ENCODE results near the gene CCN2. TPM values are rescaled to one million over a fixed set of nuclear protein-coding genes. Genes with fewer than 3 reads are reported as not detected.

CCN2 gene
- polyA plus RNA-seq, 1 of the 3 experiments (the other 2 are of a cell fraction): 709 TPM

DNA sequence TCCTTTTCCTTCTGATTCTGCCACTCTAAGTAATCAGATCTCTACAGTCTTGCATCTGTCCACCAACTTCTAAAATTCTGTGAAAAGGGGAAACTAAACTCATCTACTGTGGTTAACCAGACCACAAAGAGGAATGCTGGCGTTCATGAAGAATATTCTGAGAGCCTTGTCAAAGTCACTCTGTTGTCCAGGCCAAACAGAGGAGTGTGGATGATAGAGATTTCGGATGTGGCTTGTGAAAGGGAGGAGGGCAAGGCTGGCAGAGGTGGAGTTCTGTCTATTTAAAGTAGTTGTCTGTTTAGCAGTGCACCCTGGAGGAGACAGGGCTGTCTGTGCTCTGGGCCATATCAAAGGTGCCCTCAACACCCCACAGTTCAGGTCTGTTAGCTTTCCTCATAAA is 33.9 kb downstream of the CCN2 start:
- Histone ChIP-seq H4K20me1 (ENCODE audit: insufficient read depth) (no peaks in the 10 kb centered on the region), H3K27ac (ENCODE audit: low read depth in 2 of 2, low read length in 1 of 2) (no peak overlapping the region), H3K4me1 (ENCODE audit: control insufficient read depth in 1 of 2, insufficient read depth in 2 of 2, low read depth in 1 of 2, low read length in 1 of 2) (no peaks in the 10 kb centered on the region), H3F3A (replicated peaks; ENCODE audit: insufficient read depth) (no peaks in the 10 kb centered on the region), H3K4me3 (ENCODE audit: low read depth in 2 of 2, low read length in 1 of 2) (no peak overlapping the region), H3K4me2 (no peak overlapping the region), H3K79me2 (ENCODE audit: insufficient read depth) (no peaks in the 10 kb centered on the region), H3K36me3 (replicated peaks in 1 of 2; ENCODE audit: control insufficient read depth in 1 of 2, insufficient read depth in 2 of 2, low read length in 1 of 2) (no peaks in the 10 kb centered on the region), H3K9me3 (no peaks in the 10 kb centered on the region), H2AFZ (ENCODE audit: low read depth) (no peak overlapping the region; the same call in 1 of the 2 replicates), H3K27me3 (ENCODE audit: insufficient read depth) (peaks cover 15% of the 10 kb centered on the region), H3K9me2 (no peaks in the 10 kb centered on the region), H3K9ac (no peak overlapping the region)
- CTCF ChIA-PET: interaction anchor here (1.1 kb wide), 1 partner anchor 9 kb away, joined by 4 read pairs; no protein-coding TSS in a partner anchor
- POLR2A ChIA-PET: no interaction called here
- TF ChIP-seq SIN3A (IDR thresholded peaks at IDR 0.05; ENCODE audit: borderline replicate concordance, low read depth, low read length): no peak
- TF ChIP-seq, protein P1, sequence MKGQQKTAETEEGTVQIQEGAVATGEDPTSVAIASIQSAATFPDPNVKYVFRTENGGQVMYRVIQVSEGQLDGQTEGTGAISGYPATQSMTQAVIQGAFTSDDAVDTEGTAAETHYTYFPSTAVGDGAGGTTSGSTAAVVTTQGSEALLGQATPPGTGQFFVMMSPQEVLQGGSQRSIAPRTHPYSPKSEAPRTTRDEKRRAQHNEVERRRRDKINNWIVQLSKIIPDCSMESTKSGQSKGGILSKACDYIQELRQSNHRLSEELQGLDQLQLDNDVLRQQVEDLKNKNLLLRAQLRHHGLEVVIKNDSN (IDR thresholded peaks at IDR 0.05; ENCODE audit: borderline replicate concordance, low read depth): no peak
- TF ChIP-seq, protein P2, sequence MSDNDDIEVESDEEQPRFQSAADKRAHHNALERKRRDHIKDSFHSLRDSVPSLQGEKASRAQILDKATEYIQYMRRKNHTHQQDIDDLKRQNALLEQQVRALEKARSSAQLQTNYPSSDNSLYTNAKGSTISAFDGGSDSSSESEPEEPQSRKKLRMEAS (IDR thresholded peaks at IDR 0.05; ENCODE audit: low read depth): no peak
- no peak for TF ChIP-seq RXRA (IDR thresholded peaks at IDR 0.05; ENCODE audit: borderline replicate concordance, low read depth)
- TF ChIP-seq SMC3 (IDR thresholded peaks at IDR 0.05; ENCODE audit: low read depth, low read length): no peak
- TF ChIP-seq POLR2AphosphoS5 (IDR thresholded peaks at IDR 0.05; ENCODE audit: low read depth, low read length): no peak
- TF ChIP-seq GABPA (IDR thresholded peaks at IDR 0.05; ENCODE audit: low read depth): no peak
- TF ChIP-seq NRF1 (IDR thresholded peaks at IDR 0.05; ENCODE audit: low read depth, low read length): no peak
- no peak for DNase-seq
- 21% methylated on average over 2 of the region's 2 CpGs for WGBS (ENCODE audit: low lambda C conversion rate)

DNA sequence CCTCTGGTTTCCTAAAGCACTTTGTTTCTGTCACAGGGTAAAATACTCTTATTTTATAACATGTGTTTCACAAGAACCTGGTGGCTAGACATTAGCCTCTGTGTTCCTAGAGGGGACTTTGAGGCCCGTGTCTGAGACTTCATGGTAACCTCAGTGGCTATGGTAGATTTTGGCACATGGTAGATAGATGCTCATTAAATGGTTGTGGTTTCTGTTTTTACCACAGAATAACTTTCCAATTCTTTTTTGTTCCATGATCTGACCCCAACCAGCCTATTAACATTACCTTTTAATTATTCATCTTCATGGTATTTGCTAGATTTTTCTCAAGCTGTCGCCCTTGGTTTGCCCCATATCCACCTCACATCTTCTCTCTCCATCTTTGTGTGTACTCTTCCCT is 34.3 kb downstream of the CCN2 start:
- no peak for DNase-seq
- H3K9ac ChIP-seq: no peak overlapping the region
- H3K9me2 ChIP-seq: no peaks in the 10 kb centered on the region
- WGBS (ENCODE audit: low lambda C conversion rate): 16% methylated on average over 2 of the region's 2 CpGs
- H3K36me3 ChIP-seq (replicated peaks in 1 of 2; ENCODE audit: control insufficient read depth in 1 of 2, insufficient read depth in 2 of 2, low read length in 1 of 2): no peaks in the 10 kb centered on the region
- H3K27ac ChIP-seq (ENCODE audit: low read depth in 2 of 2, low read length in 1 of 2): no peak overlapping the region
- POLR2A ChIA-PET: no interaction called here
- no peaks in the 10 kb centered on the region for H3K4me1 ChIP-seq (ENCODE audit: control insufficient read depth in 1 of 2, insufficient read depth in 2 of 2, low read depth in 1 of 2, low read length in 1 of 2)
- TF ChIP-seq, protein P3, sequence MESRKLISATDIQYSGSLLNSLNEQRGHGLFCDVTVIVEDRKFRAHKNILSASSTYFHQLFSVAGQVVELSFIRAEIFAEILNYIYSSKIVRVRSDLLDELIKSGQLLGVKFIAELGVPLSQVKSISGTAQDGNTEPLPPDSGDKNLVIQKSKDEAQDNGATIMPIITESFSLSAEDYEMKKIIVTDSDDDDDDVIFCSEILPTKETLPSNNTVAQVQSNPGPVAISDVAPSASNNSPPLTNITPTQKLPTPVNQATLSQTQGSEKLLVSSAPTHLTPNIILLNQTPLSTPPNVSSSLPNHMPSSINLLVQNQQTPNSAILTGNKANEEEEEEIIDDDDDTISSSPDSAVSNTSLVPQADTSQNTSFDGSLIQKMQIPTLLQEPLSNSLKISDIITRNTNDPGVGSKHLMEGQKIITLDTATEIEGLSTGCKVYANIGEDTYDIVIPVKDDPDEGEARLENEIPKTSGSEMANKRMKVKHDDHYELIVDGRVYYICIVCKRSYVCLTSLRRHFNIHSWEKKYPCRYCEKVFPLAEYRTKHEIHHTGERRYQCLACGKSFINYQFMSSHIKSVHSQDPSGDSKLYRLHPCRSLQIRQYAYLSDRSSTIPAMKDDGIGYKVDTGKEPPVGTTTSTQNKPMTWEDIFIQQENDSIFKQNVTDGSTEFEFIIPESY (IDR thresholded peaks at IDR 0.05; ENCODE audit: borderline replicate concordance, low read depth): no peak
- TF ChIP-seq YY1 (IDR thresholded peaks at IDR 0.05; ENCODE audit: low read depth) (no peak), EZH2phosphoT487 (IDR thresholded peaks at IDR 0.05; ENCODE audit: borderline replicate concordance, low read depth) (no peak), RCOR1 (IDR thresholded peaks at IDR 0.05; ENCODE audit: low read length) (no peak), MEF2A (IDR thresholded peaks at IDR 0.05; ENCODE audit: borderline replicate concordance, low read depth) (no peak), MXI1 (IDR thresholded peaks at IDR 0.05; ENCODE audit: low read depth, low read length) (no peak), JUND (IDR thresholded peaks at IDR 0.05) (no peak), RFX5 (IDR thresholded peaks at IDR 0.05; ENCODE audit: low read length) (no peak), SMC3 (IDR thresholded peaks at IDR 0.05; ENCODE audit: low read depth, low read length) (no peak), TCF12 (IDR thresholded peaks at IDR 0.05) (no peak), ELF1 (IDR thresholded peaks at IDR 0.05) (no peak), EP300 (IDR thresholded peaks at IDR 0.05; ENCODE audit: borderline replicate concordance in 1 of 2, low read depth in 1 of 2, low read length in 1 of 2) (no peak), RXRA (IDR thresholded peaks at IDR 0.05; ENCODE audit: borderline replicate concordance, low read depth) (no peak), GABPA (IDR thresholded peaks at IDR 0.05; ENCODE audit: low read depth) (no peak), FOSL2 (IDR thresholded peaks at IDR 0.05; ENCODE audit: borderline replicate concordance, low read depth) (no peak), FOXJ3 (CRISPR knock-in tag; IDR thresholded peaks at IDR 0.05) (no peak), SIN3A (IDR thresholded peaks at IDR 0.05; ENCODE audit: borderline replicate concordance, low read depth, low read length) (no peak), GATA2 (CRISPR knock-in tag; IDR thresholded peaks at IDR 0.05) (no peak)
- TF ChIP-seq, protein P1 (IDR thresholded peaks at IDR 0.05; ENCODE audit: borderline replicate concordance, low read depth): no peak
- TF ChIP-seq, protein P2 (IDR thresholded peaks at IDR 0.05; ENCODE audit: low read depth): no peak
- CTCF ChIA-PET: interaction anchor here (1.1 kb wide), 1 partner anchor 8 kb away, joined by 4 read pairs; no protein-coding TSS in a partner anchor
- peaks cover 20% of the 10 kb centered on the region for H3K27me3 ChIP-seq (ENCODE audit: insufficient read depth)
- H3K79me2 ChIP-seq (ENCODE audit: insufficient read depth): no peaks in the 10 kb centered on the region
- no peak overlapping the region for H2AFZ ChIP-seq (ENCODE audit: low read depth)
- no peaks in the 10 kb centered on the region for H3F3A ChIP-seq (replicated peaks; ENCODE audit: insufficient read depth)
- H4K20me1 ChIP-seq (ENCODE audit: insufficient read depth): no peaks in the 10 kb centered on the region
- no peak overlapping the region for H3K4me3 ChIP-seq (ENCODE audit: low read depth in 2 of 2, low read length in 1 of 2)
- H3K9me3 ChIP-seq: no peaks in the 10 kb centered on the region
- no peak overlapping the region for H3K4me2 ChIP-seq

All from SK-N-SH (cell line).